Keratinocyte (primary cell): Measurements from ENCODE around the gene SDC1. TPM values are rescaled to one million over a fixed set of nuclear protein-coding genes. Genes with fewer than 3 reads are reported as not detected.

Source experiments
- DNase-seq: peaks from one replicate; pipeline ENCODE4 v3.0.0-alpha.2; 2011; ENCODE audit warnings: low read depth, missing footprints, low spot score
- FAIRE-seq: peaks from 2 replicates; lab custom pipeline; 2011; peaks lifted over from hg19 to GRCh38; lab: Jason Lieb, UNC
- H2AFZ ChIP-seq: 2 replicates; pipeline ENCODE4 v1.6.0; 2012; ENCODE audit warnings: low read length, control low read depth, inconsistent platforms; ENCODE audit not compliant: control insufficient read depth
- H3K27ac ChIP-seq: 2 replicates; pipeline ENCODE4 v1.5.1; 2011; ENCODE audit warnings: low read length; ENCODE audit not compliant: control insufficient read depth, insufficient read depth
- H3K27me3 ChIP-seq: 3 replicates; pipeline ENCODE4 v1.6.0; 2011; ENCODE audit warnings: low read length; ENCODE audit not compliant: control insufficient read depth, insufficient read depth; ENCODE audit errors: extremely low read depth
- H3K36me3 ChIP-seq, 2 experiments: 2 replicates in 1 of 2; 3 replicates in 1 of 2; pipeline ENCODE4 v1.5.1; 2011; ENCODE audit warnings: low read length in 2 of 2, mild to moderate bottlenecking in 1 of 2; ENCODE audit not compliant: control insufficient read depth in 2 of 2, insufficient read depth in 2 of 2; ENCODE audit errors: extremely low read depth in 1 of 2
- H3K4me1 ChIP-seq: 3 replicates; pipeline ENCODE4 v1.5.1; 2011; ENCODE audit warnings: low read length; ENCODE audit not compliant: control insufficient read depth, insufficient read depth; ENCODE audit errors: extremely low read depth
- H3K4me2 ChIP-seq: 3 replicates; pipeline ENCODE4 v1.6.0; 2011; ENCODE audit warnings: low read depth, low read length; ENCODE audit not compliant: control insufficient read depth, insufficient read depth; ENCODE audit errors: extremely low read depth
- H3K4me3 ChIP-seq, 3 experiments: fragments of 200-600 bp in 1 of 3; sonication (generic) in 1 of 3; 2 replicates in 2 of 3; 3 replicates in 1 of 3; pipeline ENCODE4 v1.5.1; 2011 to 2016; ENCODE audit warnings: low read length in 3 of 3, mild to moderate bottlenecking in 3 of 3, control low read depth in 2 of 3, inconsistent platforms in 1 of 3, low read depth in 1 of 3, mixed read lengths in 1 of 3, mixed run types in 1 of 3, moderate library complexity in 1 of 3; ENCODE audit not compliant: control insufficient read depth in 2 of 3, insufficient read depth in 2 of 3; ENCODE audit errors: extremely low read depth in 1 of 3
- H3K79me2 ChIP-seq: 2 replicates; pipeline ENCODE4 v1.6.0; 2012; ENCODE audit warnings: low read length; ENCODE audit not compliant: control insufficient read depth, insufficient read depth
- H3K9ac ChIP-seq: 3 replicates; pipeline ENCODE4 v1.6.0; 2011; ENCODE audit warnings: low read length; ENCODE audit not compliant: control insufficient read depth, insufficient read depth; ENCODE audit errors: extremely low read depth
- H3K9me1 ChIP-seq: 3 replicates; pipeline ENCODE4 v1.6.0; 2011; ENCODE audit warnings: low read length; ENCODE audit not compliant: control insufficient read depth, insufficient read depth; ENCODE audit errors: extremely low read depth
- H3K9me3 ChIP-seq: 2 replicates; pipeline ENCODE4 v1.5.1; 2012; ENCODE audit warnings: low read depth, low read length; ENCODE audit not compliant: control insufficient read depth
- H4K20me1 ChIP-seq: 3 replicates; pipeline ENCODE4 v1.6.0; 2011; ENCODE audit warnings: low read length; ENCODE audit not compliant: control insufficient read depth, insufficient read depth; ENCODE audit errors: extremely low read depth
- EZH2 ChIP-seq: IDR thresholded peaks from one replicate; pipeline ENCODE4 v1.6.1; 2012; ENCODE audit warnings: inconsistent platforms, mild to moderate bottlenecking, low read length, moderate library complexity
- dilution Hi-C: fragments of 300-500 bp; cut with MboI; formaldehyde crosslinking; loops from one replicate; pipeline ENCODE4 v1.7.0; 2020; ENCODE audit warnings: low sequenced_read_pairs; ENCODE audit not compliant: extremely low pct_ligation_motif_present
- polyA plus RNA-seq, 5 experiments: library from polyadenylated mRNA; depleted of rRNA in 3 of 5; stranded (reverse) in 3 of 5; stranded (forward) in 1 of 5; unstranded in 1 of 5; fragments of >200 nt; gene quantifications; 1 replicate in 1 of 5; 2 replicates in 3 of 5; 3 replicates in 1 of 5; pipeline versions ENCODE4 v1.2.1 to v1.2.3, GENCODE V29; 2011 to 2012; ENCODE audit warnings: missing spikeins in 2 of 5, low read depth in 1 of 5, low replicate concordance in 1 of 5
- TF ChIP-seq, protein P1 (sequence below), 3 experiments: IDR thresholded peaks in 1 of 3; conservative IDR thresholded peaks in 1 of 3; optimal IDR thresholded peaks in 1 of 3; 2 replicates in 2 of 3; 3 replicates in 1 of 3; pipeline versions ENCODE3 to v1.5.1; 2011; ENCODE audit warnings: low read length in 3 of 3, mild to moderate bottlenecking in 3 of 3, moderate library complexity in 2 of 3, control low read depth in 1 of 3, inconsistent platforms in 1 of 3; ENCODE audit not compliant: insufficient read depth in 2 of 3; ENCODE audit errors: extremely low read depth in 1 of 3

Gene SDC1
- polyA plus RNA-seq, 1 donor (not counting 4 experiments of a cell fraction or from before 2014, with no cell fraction given) = 696 TPM

DNA sequence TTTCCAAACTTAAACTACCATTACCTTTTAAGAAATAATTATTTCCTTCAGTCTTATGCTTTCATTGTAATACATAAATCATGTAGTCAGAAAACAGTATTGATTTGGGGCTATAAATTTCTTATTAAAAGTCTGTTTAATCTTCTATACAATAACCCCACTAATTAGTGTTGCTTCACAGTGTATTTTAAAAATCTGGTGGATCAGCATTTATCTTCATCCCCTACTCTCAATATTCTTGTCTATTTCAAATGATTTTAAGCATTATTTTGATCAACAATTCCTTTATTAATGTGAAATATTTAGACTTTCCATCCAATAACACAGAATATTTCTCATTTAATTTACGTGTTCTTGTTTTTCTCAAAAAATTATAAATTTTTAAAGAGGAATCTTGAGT lies 32.5 kb upstream of the SDC1 start:
- Histone ChIP-seq H3K4me2 (no peak overlapping the region), H4K20me1 (no peaks in the 10 kb centered on the region), H3K79me2 (peaks cover 2% of the 10 kb centered on the region), H3K9me3 (no peaks in the 10 kb centered on the region), H3K36me3 (peaks cover 15 to 35% of the 10 kb centered on the region in 2 experiments), H3K27me3 (no peaks in the 10 kb centered on the region), H3K9ac (no peak overlapping the region), H3K4me1 (no peaks in the 10 kb centered on the region), H3K4me3 (no peak overlapping the region), H2AFZ (no peak overlapping the region), H3K27ac (no peak overlapping the region), H3K9me1 (no peaks in the 10 kb centered on the region)
- no peak for DNase-seq
- TF ChIP-seq, protein P1, sequence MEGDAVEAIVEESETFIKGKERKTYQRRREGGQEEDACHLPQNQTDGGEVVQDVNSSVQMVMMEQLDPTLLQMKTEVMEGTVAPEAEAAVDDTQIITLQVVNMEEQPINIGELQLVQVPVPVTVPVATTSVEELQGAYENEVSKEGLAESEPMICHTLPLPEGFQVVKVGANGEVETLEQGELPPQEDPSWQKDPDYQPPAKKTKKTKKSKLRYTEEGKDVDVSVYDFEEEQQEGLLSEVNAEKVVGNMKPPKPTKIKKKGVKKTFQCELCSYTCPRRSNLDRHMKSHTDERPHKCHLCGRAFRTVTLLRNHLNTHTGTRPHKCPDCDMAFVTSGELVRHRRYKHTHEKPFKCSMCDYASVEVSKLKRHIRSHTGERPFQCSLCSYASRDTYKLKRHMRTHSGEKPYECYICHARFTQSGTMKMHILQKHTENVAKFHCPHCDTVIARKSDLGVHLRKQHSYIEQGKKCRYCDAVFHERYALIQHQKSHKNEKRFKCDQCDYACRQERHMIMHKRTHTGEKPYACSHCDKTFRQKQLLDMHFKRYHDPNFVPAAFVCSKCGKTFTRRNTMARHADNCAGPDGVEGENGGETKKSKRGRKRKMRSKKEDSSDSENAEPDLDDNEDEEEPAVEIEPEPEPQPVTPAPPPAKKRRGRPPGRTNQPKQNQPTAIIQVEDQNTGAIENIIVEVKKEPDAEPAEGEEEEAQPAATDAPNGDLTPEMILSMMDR (optimal IDR thresholded peaks at IDR 0.05 in 1 of 3, IDR thresholded peaks at IDR 0.05 in 1 of 3, conservative IDR thresholded peaks at IDR 0.05 in 1 of 3; ENCODE audit: extremely low read depth in 1 of 3, insufficient read depth in 2 of 3, low read length in 3 of 3) = no peak
- TF ChIP-seq EZH2 = no peak
- dilution Hi-C loops = no loop called here
- no peak for FAIRE-seq

GRCh38 chr2:20254731-20255130 lies 29.8 kb upstream of the SDC1 start:
- Histone ChIP-seq H3K4me3 (no peak overlapping the region), H3K9me3 (no peaks in the 10 kb centered on the region), H4K20me1 (no peaks in the 10 kb centered on the region), H3K79me2 (no peaks in the 10 kb centered on the region), H3K9me1 (no peaks in the 10 kb centered on the region), H3K27me3 (no peaks in the 10 kb centered on the region), H3K27ac (no peak overlapping the region), H3K9ac (no peak overlapping the region), H3K4me1 (no peaks in the 10 kb centered on the region), H2AFZ (no peak overlapping the region), H3K36me3 (peaks cover 17 to 39% of the 10 kb centered on the region in 2 experiments), H3K4me2 (no peak overlapping the region)
- no peak for DNase-seq
- no peak for FAIRE-seq
- no peak for TF ChIP-seq EZH2
- TF ChIP-seq, protein P1 (optimal IDR thresholded peaks at IDR 0.05 in 1 of 3, IDR thresholded peaks at IDR 0.05 in 1 of 3, conservative IDR thresholded peaks at IDR 0.05 in 1 of 3; ENCODE audit: extremely low read depth in 1 of 3, insufficient read depth in 2 of 3, low read length in 3 of 3) = no peak
- dilution Hi-C loops = no loop called here
